DOHH2 (cell line): ENCODE measurements around the gene ZNF273.

Experiments
- CTCF ChIP-seq: fragments of 200-600 bp; sonication (generic); IDR thresholded peaks from one replicate; pipeline ENCODE4 v1.5.1; 2014; ENCODE audit warnings: antibody characterized with exemption, mild to moderate bottlenecking, low read depth, low read length; ENCODE audit not compliant: poor library complexity, severe bottlenecking
- EZH2phosphoT487 ChIP-seq: fragments of 200-600 bp; sonication (generic); IDR thresholded peaks from 2 replicates; pipeline ENCODE4 v1.6.1; 2017; ENCODE audit warnings: borderline replicate concordance, mild to moderate bottlenecking, antibody characterized with exemption, low read length, moderate library complexity, mixed read lengths

- TF ChIP-seq CTCF (no peak), EZH2phosphoT487 (no peak)
These were observed 62.5 kb downstream of the ZNF273 start for GRCh38 chr7:64965594-64965993.
